HG03025 (cell line): ENCODE measurements around the gene EVI2B.
"Not testable (repeated sequence)": the region's sequence is repeated elsewhere in the genome, so short reads cannot be mapped to it uniquely, and the experiment has no call there.

Source experiments
- ATAC-seq: cut with Tn5 transposase; IDR thresholded peaks from one replicate; pipeline ENCODE4 v1.9.1; 2021; ENCODE audit warnings: mild to moderate bottlenecking, moderate library complexity; ENCODE audit not compliant: unreplicated experiment, low FRiP score

The EVI2B gene

DNA sequence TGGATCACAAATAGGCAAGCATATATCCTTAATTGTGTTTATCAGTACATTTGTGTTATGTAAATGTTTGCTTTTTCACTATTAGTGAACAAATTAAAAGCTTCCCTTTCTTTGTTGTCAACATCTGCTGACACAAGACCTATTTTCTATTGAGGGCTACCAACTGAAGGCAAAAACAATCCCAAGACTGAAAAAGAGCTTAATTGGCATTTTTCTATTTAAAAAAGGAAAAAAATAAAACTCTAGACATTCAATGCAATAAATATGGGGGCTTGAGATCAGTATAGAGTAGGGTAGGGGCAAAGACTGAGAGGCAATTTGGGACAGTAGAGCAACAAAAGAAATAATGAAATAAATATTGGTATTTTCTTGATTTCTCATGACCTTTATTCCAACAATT is 41.1 kb downstream of the EVI2B start:
- no peak for ATAC-seq

DNA sequence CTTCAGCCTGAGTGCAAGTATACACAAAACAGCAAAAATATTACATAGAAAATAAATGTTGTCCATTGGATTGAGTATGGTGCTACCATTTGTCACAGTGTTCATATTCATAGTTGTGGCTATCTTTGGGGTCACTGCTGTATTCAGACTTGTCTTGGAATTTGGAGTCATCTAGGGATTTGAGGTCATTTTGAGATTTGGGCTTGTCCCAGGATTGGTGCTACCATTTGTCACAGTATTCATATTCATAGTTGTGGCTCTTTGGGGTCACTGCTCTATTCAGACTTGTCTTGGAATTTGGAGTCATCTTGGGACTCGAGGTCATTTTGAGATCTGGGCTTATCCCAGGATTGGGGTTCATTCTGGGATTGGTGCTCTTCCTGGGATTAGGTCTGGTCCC is 41.6 kb downstream of the EVI2B start:
- ATAC-seq = no peak

DNA sequence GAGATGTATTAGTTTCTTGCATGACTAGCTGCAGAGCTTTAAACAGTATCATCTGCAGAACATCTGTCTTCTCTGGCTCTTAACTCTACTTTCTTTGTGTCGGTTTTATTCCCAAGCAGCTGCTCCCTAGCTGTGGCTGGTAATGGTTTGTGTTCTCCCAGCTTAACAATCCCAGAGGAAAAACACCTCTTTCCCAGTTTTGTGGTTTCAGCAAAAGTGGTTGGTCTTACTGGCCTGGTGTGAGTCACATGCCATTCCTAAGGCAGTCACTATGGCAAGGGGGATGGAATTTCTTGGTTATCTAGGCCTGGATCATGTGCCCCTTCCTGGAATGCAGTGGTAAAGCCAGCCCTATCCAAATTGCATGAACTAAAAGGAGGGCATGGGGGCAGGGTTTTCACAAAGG is 44.3 kb downstream of the EVI2B start:
- ATAC-seq = no peak

DNA sequence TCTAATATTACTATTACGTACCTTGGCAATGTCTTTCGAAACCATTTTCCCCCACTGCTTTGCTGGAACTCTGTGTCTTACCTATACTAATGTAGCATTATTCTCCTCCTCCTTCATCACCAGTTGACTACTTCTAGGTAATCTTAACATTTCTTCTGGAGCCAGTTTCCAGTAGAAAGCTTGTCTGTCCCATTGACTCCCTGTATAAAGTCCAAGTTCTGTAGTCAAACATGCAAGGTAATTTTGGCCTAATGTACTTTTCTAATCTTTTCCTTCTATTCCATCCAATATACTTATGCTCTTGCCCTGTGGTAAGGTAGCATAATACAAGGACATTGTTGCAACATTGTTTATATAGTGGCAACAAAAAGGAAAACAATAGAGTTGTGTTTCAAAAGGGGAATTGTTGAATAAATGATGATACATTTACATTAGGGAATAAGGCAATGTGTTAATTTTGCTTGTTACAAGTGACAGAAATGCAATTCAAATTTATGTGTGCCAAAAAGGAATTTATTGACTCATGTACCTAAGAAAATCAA is 44.7 kb downstream of the EVI2B start:
- no peak for ATAC-seq

DNA sequence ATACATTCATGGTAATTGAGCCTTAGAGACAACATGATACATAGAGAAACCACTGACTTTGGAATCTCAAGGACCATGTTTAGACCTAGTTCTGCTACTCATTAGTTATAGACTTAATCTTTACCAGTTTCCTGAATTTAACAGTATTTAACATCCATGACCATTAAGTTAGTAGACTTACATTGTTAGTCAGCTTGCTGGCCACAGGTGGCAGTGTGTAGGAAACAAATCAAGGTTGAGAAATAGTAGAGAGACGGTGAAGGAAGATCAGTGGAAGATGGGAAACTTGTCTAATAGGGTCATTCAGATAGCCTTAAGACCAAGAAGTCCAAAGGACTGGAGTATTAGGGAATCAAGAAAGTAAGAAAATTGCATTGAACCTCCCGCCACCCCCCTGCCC is 47.8 kb downstream of the EVI2B start:
- ATAC-seq = no peak

DNA sequence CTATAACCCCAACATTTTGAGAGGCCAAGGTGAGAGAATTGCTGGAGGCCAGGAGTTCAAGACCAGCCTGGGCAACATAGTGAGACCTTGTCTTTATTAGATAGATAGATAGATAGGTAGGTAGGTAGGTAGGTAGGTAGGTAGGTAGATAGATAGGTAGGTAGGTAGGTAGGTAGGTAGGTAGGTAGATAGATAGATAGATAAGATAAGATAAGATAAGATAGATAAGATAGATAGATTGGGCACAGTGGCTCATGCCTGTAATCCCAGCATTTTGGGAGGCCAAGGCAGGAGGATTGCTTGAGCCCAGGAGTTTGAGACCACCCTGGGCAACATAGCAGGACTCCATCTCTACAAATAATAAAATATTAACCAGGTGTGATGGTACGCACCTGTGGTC is 50.9 kb downstream of the EVI2B start:
- ATAC-seq = not testable (repeated sequence)

DNA sequence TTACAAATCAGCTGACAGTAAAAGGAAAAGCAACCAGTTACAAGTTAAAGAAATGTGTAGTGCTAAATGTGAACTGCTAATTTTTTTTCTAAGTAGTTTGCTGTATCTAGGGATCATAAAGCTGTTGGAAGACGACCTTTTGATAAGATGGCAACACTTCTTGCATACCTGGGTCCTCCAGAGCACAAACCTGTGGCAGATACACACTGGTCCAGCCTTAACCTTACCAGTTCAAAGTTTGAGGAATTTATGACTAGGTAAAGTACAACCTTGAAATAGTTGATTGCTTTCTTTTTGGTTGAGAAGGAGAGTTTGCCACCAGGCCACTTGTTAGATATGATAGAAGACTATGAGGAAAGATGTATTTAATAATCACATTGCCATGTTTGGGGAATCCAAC is 52.3 kb downstream of the EVI2B start:
- no peak for ATAC-seq

DNA sequence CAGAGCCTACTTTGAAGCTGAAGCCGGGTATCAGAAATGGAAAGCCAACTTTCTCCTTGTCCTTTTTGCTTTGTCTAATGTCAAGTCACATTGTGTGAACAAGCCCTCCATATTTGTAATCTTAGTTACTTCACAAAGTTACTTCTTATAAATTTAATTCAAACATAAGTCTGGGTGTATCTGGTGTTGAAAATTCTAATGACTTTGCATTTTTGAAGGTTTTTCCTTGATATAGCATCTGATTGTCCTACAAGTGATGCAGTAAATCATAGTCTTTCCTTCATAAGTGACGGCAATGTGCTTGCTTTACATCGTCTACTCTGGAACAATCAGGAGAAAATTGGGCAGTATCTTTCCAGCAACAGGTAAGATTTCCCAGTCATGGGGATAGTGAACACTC is 53.7 kb downstream of the EVI2B start:
- ATAC-seq = no peak

DNA sequence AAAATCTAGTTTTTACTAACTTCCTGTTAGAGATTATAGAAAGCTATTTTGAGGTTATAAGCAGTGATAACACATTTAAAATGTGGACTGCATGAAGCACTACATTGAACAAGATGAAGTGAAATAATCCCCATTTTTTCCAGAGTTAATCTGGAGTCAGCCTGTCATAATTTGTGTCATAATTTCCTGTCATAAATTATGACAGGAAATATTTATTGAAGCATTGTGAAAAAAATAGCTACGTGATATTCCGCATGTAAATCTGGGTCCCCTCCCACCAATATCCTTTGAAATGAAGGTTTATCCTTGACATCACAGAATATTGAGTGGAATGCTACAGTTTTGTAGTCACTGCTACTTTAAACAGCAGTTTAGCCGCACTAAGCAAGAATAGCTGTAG is 56.9 kb downstream of the EVI2B start:
- no peak for ATAC-seq

DNA sequence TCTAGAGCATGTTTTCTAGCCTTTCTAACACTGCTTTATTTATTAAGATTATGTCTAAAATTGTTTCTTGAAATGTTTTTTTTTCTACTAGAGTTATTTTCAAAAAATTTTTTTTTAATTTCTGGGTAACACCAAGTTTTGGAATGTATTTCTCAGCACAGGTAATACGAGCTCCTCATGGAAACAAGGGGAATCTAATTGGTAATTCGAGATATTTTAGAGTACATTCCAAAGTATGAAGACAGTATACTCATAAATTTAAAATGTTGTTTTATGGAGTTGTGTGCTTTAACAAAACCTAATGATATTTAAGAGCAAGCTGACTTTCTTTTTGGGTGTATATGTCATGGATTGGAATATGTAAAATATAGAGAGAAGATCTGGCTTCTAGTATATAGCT is 59.2 kb downstream of the EVI2B start:
- ATAC-seq = no peak
